Neuronal stem cell (in vitro differentiated cells): Measurements from ENCODE around the gene PLAC1.

Source experiments
- DNase-seq: peaks from one replicate; pipeline ENCODE4 v3.0.0-alpha.2; 2013; ENCODE audit warnings: low spot score
- H2AFZ ChIP-seq: one replicate; pipeline ENCODE4 v1.6.1; 2013; ENCODE audit warnings: mild to moderate bottlenecking, low read length, inconsistent platforms
- H2AK5ac ChIP-seq: 2 replicates; pipeline ENCODE4 v1.6.1; 2013; ENCODE audit warnings: low read depth, mild to moderate bottlenecking, inconsistent platforms, low read length, moderate library complexity, mixed read lengths
- H2BK120ac ChIP-seq: 2 replicates; pipeline ENCODE4 v1.6.1; 2013; ENCODE audit warnings: low read depth, mild to moderate bottlenecking, inconsistent platforms, low read length, moderate library complexity, mixed read lengths
- H2BK12ac ChIP-seq: one replicate; pipeline ENCODE4 v1.6.1; 2013; ENCODE audit warnings: low read length, inconsistent platforms
- H2BK15ac ChIP-seq: 2 replicates; pipeline ENCODE4 v1.6.1; 2013; ENCODE audit warnings: mild to moderate bottlenecking, low read length, inconsistent platforms, mixed read lengths
- H2BK5ac ChIP-seq: one replicate; pipeline ENCODE4 v1.6.1; 2013; ENCODE audit warnings: inconsistent platforms, mild to moderate bottlenecking, low read length, moderate library complexity
- H3K14ac ChIP-seq: one replicate; pipeline ENCODE4 v1.6.1; 2013; ENCODE audit warnings: low read length, inconsistent platforms
- H3K18ac ChIP-seq: 2 replicates; pipeline ENCODE4 v1.6.1; 2013; ENCODE audit warnings: low read length, inconsistent platforms
- H3K23ac ChIP-seq: 2 replicates; pipeline ENCODE4 v1.6.1; 2013; ENCODE audit warnings: low read depth, mild to moderate bottlenecking, mixed read lengths, low read length, inconsistent platforms; ENCODE audit not compliant: poor library complexity
- H3K27ac ChIP-seq: replicated peaks from 3 replicates; pipeline ENCODE4 v1.5.1; 2013; ENCODE audit warnings: low read length, inconsistent platforms
- H3K27me3 ChIP-seq, 3 experiments: 2 replicates each; pipeline ENCODE4 v1.6.1; 2013; ENCODE audit warnings: low read length in 3 of 3, mild to moderate bottlenecking in 2 of 3, inconsistent platforms in 1 of 3, low read depth in 1 of 3, mixed read lengths in 1 of 3, moderate library complexity in 1 of 3; ENCODE audit not compliant: control insufficient read depth in 3 of 3, insufficient read depth in 3 of 3
- H3K36me3 ChIP-seq, 2 donors: replicated peaks in 1 of 2; 2 replicates each; pipeline ENCODE4 v1.6.1; 2013; ENCODE audit warnings: low read length in 2 of 2; ENCODE audit not compliant: control insufficient read depth in 2 of 2, insufficient read depth in 2 of 2
- H3K4ac ChIP-seq: 2 replicates; pipeline ENCODE4 v1.6.1; 2013; ENCODE audit warnings: inconsistent platforms, mild to moderate bottlenecking, low read length, moderate library complexity
- H3K4me1 ChIP-seq, 2 donors: 1 replicate in 1 of 2; 2 replicates in 1 of 2; pipeline ENCODE4 v1.6.1; 2013; ENCODE audit warnings: low read length in 2 of 2, low read depth in 1 of 2; ENCODE audit not compliant: control insufficient read depth in 2 of 2, insufficient read depth in 1 of 2
- H3K4me2 ChIP-seq: one replicate; pipeline ENCODE4 v1.6.1; 2013; ENCODE audit warnings: mild to moderate bottlenecking, low read length, inconsistent platforms; ENCODE audit not compliant: insufficient read depth, poor library complexity, severe bottlenecking
- H3K4me3 ChIP-seq, 2 donors: 2 replicates each; pipeline ENCODE4 v1.5.1; 2013; ENCODE audit warnings: low read length in 2 of 2, mild to moderate bottlenecking in 2 of 2, inconsistent platforms in 1 of 2, moderate library complexity in 1 of 2
- H3K79me1 ChIP-seq: one replicate; pipeline ENCODE4 v1.6.1; 2013; ENCODE audit warnings: low read depth, mild to moderate bottlenecking, inconsistent platforms, low read length, moderate library complexity
- H3K9ac ChIP-seq: one replicate; pipeline ENCODE4 v1.6.1; 2013; ENCODE audit warnings: mild to moderate bottlenecking, low read depth, low read length, inconsistent platforms; ENCODE audit not compliant: poor library complexity
- H3K9me3 ChIP-seq, 2 donors: replicated peaks in 1 of 2; 2 replicates each; pipeline versions ENCODE3 to v1.6.1; 2013; ENCODE audit warnings: low read length in 2 of 2, mild to moderate bottlenecking in 2 of 2, inconsistent platforms in 1 of 2, low read depth in 1 of 2, mixed read lengths in 1 of 2, moderate library complexity in 1 of 2; ENCODE audit not compliant: control insufficient read depth in 2 of 2, insufficient read depth in 1 of 2
- H4K8ac ChIP-seq: one replicate; pipeline ENCODE4 v1.6.1; 2013; ENCODE audit warnings: low read depth, mild to moderate bottlenecking, inconsistent platforms, low read length, moderate library complexity
- H4K91ac ChIP-seq: one replicate; pipeline ENCODE4 v1.6.1; 2013; ENCODE audit warnings: low read length, low read depth, mild to moderate bottlenecking, inconsistent platforms; ENCODE audit not compliant: poor library complexity
- WGBS, 2 donors: extraction: QIAGEN DNeasy Blood & Tissue Kit; methylation state at CpG; one replicate each; pipeline ENCODE4 v1.1.7; 2013; ENCODE audit warnings: missing lambda C conversion rate in 2 of 2, mixed read lengths in 1 of 2; ENCODE audit not compliant: insufficient read length in 2 of 2, insufficient replicate concordance in 1 of 2; ENCODE audit errors: extremely low coverage in 2 of 2; 5-methylcytosine and 5-hydroxymethylcytosine counted together

PLAC1 gene

DNA sequence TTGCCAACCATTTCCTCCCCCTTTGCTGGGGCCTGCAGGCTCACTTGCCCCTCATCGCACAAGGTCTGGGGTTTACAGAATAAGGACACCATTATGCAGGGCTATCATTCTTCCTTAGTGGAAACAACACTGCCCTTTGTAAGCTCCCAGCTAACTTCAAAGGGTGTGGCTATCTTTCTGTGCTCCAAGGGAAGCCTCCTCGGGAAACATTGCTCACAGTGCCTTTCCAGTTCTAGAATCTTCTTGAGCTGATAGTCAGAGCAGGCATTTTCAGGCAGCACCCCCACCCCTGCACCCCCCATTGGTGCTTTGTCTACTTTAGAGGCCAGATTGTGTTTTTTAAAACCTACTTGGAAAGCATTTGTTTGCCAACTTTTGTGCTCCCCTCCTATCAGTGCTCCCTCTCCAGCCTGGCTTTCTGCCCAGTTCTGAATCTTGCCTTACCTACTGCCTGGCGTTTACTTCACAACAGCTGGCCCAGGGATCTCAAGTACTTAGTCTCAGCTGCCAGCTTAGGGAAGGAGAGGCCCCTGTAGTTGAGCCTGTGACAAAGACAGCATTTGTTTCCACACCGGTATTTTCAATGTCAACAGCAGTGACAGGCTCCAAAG is 53.5 kb downstream of the PLAC1 start:
- Histone ChIP-seq H3K4me3 (no peak overlapping the region), H3K14ac (no peak overlapping the region), H3K36me3 (no peaks in the 10 kb centered on the region), H2BK120ac (no peak overlapping the region), H3K9ac (no peak overlapping the region), H3K79me1 (no peaks in the 10 kb centered on the region), H3K4me1 (peaks cover 0 to 3% of the 10 kb centered on the region in 2 donors), H2AK5ac (no peak overlapping the region), H2BK12ac (no peak overlapping the region), H3K27me3 (no peaks in the 10 kb centered on the region), H2BK15ac (no peak overlapping the region), H3K4ac (no peak overlapping the region), H3K18ac (no peak overlapping the region), H3K23ac (no peak overlapping the region), H3K9me3 (no peaks in the 10 kb centered on the region), H3K4me2 (no peak overlapping the region), H3K27ac (no peak overlapping the region), H4K91ac (no peak overlapping the region), H4K8ac (no peak overlapping the region), H2AFZ (no peak overlapping the region), H2BK5ac (no peak overlapping the region)
- no peak for DNase-seq
- WGBS, 2 donors, result no CpG with 5 or more reads among the region's 4 CpGs

DNA sequence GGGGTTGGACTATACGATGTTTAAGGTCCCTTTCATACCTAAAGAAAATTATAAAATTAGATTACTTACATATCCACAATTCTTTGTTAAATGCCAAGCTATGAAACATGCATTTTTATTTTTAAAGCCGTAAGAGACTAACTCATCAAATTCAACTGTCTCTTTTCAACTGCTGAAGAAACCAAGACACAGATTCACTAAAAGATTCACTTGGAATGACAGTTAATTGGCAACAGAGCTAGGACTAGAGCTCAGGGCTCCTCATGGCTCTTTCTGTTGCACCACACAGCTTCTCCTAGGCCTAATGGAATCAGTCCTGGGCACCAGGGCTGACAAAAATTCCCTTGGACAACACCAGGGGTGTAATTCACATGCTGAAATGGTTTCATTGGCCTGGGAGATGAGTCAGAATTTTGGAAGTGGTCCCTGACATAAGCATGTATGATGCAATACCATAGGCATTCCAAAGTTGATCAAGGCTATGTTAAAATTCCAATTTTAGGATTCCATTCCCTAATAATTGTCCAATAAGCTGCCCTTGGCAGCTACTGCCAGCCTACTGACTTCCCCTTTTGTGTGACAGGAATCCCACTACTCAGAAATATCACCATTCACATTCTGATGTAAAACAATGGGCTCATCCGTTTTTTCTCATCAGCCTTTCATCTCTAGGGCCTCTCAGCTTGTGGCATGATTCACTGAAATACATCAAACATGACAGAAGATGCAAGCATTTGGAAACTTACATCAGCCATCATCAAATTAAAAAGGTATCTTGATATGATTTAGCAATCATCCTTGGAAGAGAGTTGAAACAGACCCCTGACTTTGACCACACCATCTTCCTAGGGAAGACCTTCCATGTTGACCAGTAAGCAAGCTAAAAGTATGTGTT is 54.2 kb downstream of the PLAC1 start:
- no peak overlapping the region for H3K18ac ChIP-seq
- no peak overlapping the region for H3K4me2 ChIP-seq
- WGBS, 2 donors, result no CpG with 5 or more reads among the region's 3 CpGs
- no peak overlapping the region for H3K14ac ChIP-seq
- no peak overlapping the region for H2AFZ ChIP-seq
- no peak overlapping the region for H2BK5ac ChIP-seq
- H3K36me3 ChIP-seq, result no peaks in the 10 kb centered on the region
- no peak overlapping the region for H3K9ac ChIP-seq
- DNase-seq, result no peak
- H2BK15ac ChIP-seq, result no peak overlapping the region
- H2AK5ac ChIP-seq, result no peak overlapping the region
- H3K9me3 ChIP-seq, result no peaks in the 10 kb centered on the region
- no peaks in the 10 kb centered on the region for H3K79me1 ChIP-seq
- no peak overlapping the region for H4K8ac ChIP-seq
- H4K91ac ChIP-seq, result no peak overlapping the region
- H3K27me3 ChIP-seq, result no peaks in the 10 kb centered on the region
- H3K4me3 ChIP-seq, result no peak overlapping the region
- H3K27ac ChIP-seq, result no peak overlapping the region
- no peak overlapping the region for H3K4ac ChIP-seq
- no peak overlapping the region for H2BK120ac ChIP-seq
- H3K23ac ChIP-seq, result no peak overlapping the region
- H2BK12ac ChIP-seq, result no peak overlapping the region
- peaks cover 0 to 3% of the 10 kb centered on the region in 2 donors for H3K4me1 ChIP-seq

DNA sequence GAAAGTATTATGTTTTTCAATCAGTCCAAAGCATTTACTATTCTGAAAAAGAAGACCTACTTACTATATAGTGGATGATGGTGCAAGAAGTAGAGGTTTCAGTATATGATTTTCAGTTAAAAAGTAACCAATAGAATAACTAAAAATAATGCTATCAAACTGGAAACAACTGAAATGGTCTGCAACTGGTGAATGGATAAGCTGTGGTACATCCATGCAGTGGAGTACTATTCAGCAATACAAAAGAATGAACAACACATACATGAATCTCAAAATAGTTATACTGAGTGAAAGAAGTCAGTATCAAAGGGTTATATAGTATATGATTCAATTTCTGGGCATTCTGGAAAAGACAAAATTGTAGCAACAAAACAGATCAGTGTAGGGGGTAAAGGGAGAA is 55.9 kb downstream of the PLAC1 start:
- H3K36me3 ChIP-seq, result no peaks in the 10 kb centered on the region
- no peak overlapping the region for H3K4me2 ChIP-seq
- H3K18ac ChIP-seq, result no peak overlapping the region
- no peak overlapping the region for H3K14ac ChIP-seq
- peaks cover 0 to 3% of the 10 kb centered on the region in 2 donors for H3K4me1 ChIP-seq
- no peak overlapping the region for H2AFZ ChIP-seq
- no peak overlapping the region for H2AK5ac ChIP-seq
- no peaks in the 10 kb centered on the region for H3K9me3 ChIP-seq
- H3K9ac ChIP-seq, result no peak overlapping the region
- H2BK15ac ChIP-seq, result no peak overlapping the region
- H3K4ac ChIP-seq, result no peak overlapping the region
- H4K91ac ChIP-seq, result no peak overlapping the region
- no peak overlapping the region for H2BK120ac ChIP-seq
- no peak overlapping the region for H3K23ac ChIP-seq
- H2BK5ac ChIP-seq, result no peak overlapping the region
- no peak overlapping the region for H3K4me3 ChIP-seq
- no peak overlapping the region for H4K8ac ChIP-seq
- H3K27ac ChIP-seq, result no peak overlapping the region
- no peak overlapping the region for H2BK12ac ChIP-seq
- no peaks in the 10 kb centered on the region for H3K27me3 ChIP-seq
- no peak for DNase-seq
- H3K79me1 ChIP-seq, result no peaks in the 10 kb centered on the region

DNA sequence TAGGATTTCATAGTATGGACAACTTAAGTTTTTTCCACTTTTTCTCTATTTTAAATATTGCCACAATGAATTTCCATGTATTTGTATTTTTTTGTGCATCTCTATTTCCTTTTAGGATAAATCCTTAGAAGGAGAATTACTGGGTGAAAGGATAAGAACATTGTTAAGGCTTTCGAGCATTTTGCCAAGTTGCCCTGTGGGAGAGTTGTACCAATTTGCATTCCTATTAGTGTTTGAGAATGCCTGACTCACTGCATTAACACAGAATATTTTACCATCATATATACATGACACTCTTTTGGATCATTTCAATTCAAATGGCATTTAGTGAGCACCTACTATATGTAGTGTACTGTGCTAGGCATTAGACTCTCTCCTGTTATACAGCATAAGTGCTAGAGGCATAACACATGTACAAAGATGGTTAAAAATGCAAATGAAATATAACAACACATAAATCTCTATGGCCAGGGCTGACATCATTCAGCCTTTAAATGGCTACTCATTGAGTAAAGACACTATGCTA is 57.0 kb downstream of the PLAC1 start:
- H2BK12ac ChIP-seq, result no peak overlapping the region
- H3K23ac ChIP-seq, result no peak overlapping the region
- no peak overlapping the region for H2BK120ac ChIP-seq
- no peak overlapping the region for H3K9ac ChIP-seq
- H3K79me1 ChIP-seq, result no peaks in the 10 kb centered on the region
- no peak overlapping the region for H3K4me3 ChIP-seq
- no peaks in the 10 kb centered on the region for H3K9me3 ChIP-seq
- no peak overlapping the region for H2BK5ac ChIP-seq
- no peak overlapping the region for H2AFZ ChIP-seq
- no peak overlapping the region for H4K91ac ChIP-seq
- peaks cover 0 to 3% of the 10 kb centered on the region in 2 donors for H3K4me1 ChIP-seq
- WGBS, 2 donors, result no CpG with 5 or more reads among the region's 1 CpG
- H2AK5ac ChIP-seq, result no peak overlapping the region
- no peak overlapping the region for H2BK15ac ChIP-seq
- no peak overlapping the region for H3K4ac ChIP-seq
- no peak overlapping the region for H3K18ac ChIP-seq
- H3K27me3 ChIP-seq, result no peaks in the 10 kb centered on the region
- no peak overlapping the region for H3K14ac ChIP-seq
- no peaks in the 10 kb centered on the region for H3K36me3 ChIP-seq
- H4K8ac ChIP-seq, result no peak overlapping the region
- H3K27ac ChIP-seq, result no peak overlapping the region
- no peak overlapping the region for H3K4me2 ChIP-seq
- no peak for DNase-seq
